HG03520 (cell line): ENCODE data around the gene CYP4B1.

ENCODE experiments used
- ATAC-seq: cut with Tn5 transposase; IDR thresholded peaks from one replicate; pipeline ENCODE4 v1.9.1; 2021; ENCODE audit warnings: mild to moderate bottlenecking, moderate library complexity; ENCODE audit not compliant: unreplicated experiment

Gene CYP4B1

DNA sequence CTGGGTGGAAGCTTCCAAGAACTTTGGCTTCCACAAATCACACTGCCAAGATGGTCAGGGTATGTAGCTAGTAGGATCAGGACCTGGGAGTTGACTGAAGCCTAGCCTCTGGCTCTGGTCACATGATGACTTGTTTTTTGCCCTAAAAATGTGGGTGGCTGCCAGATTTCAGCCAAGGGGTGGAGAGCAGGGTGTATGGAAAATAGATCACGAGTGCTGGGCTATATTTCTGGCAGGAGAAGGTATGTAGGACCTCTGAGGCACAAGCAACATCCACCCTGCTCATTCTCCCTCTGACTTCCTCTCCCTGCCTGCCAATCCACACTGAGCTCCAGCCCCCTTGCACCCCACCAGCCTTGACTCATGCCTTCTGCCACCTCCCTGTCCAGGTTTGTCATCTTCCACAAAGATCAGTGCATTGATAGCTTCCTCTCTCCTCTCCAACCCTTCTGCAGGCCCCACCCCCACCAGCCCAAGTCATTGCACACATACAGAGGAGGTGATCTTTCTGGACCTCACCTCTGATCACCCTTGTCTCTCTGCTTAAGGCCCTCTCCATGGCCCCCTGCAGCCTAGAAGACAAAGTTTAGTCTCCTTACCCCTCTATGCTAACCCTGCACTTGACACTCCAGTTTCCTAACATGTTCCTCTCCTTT lies 8.3 kb upstream of the CYP4B1 start:
- no peak for ATAC-seq

DNA sequence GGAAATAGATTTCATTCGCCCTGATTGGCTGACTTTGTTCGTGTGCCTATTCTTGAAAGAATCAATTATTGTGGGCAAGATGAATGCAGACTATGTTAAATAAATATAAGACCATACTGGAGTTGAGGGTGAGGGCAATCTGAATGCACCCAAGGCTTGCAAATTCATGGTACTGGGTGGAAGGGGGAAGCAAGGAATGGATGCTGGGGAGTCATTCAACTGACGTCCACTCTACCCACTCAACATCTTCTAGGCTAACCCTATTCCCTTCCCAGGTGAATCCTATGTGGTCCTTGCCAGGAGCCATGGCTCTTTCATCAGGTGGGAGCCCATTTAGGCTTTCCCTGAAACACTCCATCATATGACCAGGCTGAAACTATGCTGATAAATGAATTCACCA lies 5.7 kb upstream of the CYP4B1 start:
- no peak for ATAC-seq

DNA sequence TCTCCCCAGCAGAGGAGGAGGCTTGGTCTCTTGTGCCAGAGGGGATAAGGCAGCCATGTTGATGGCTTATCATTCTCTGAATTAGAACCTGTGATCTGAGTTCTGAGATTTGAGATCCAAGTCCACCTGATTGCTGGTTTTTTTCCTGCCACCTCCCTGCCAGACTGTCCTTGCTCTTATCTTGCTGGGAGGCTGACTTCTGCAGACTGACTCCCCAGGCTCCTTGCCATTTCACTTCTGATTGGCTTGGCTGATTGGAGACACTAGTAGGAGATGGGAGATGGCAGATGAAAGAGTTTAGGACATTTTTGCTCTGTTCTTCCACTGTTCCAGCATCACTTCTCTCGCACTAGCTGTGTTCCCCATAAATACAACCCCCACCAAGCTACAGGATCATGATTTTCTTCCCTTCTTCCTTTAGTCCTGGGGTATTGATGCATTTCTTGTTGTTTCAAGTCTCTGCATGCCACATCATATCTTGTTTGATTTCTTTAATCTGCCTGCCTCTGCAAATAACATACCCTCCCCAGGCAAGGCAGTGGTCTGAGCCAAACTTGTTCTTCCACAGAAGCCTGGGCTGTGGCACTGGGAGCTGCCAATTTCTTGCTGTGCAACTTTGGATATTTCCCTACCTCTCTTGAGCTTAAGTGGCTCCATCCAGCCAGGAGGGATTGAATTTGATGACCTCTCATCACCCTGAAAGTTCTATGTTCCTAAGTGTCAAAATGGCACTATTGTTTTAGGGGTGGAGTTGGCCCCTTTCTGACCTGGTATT lies 963 bp upstream of the CYP4B1 start:
- no peak for ATAC-seq

DNA sequence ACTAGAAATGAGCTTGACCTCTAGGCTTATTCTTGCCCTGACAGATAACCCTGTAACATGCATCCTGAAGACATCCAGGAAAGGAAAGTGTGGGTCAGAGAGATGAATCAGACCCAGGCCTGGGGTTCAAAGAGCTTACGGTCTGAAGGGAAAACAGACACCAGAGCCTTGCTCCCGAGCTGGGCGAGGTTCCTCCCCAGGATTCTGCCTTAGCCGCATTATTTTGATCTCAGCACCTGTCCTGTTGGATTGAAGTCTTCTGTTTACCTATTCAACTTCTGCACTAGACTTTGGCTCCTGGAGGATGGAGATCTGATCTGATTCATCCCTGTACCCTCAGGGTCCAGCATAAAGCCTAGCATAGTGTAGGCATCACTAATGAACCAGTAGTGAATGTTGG lies 1.9 kb downstream of the CYP4B1 start:
- ATAC-seq, result no peak

DNA sequence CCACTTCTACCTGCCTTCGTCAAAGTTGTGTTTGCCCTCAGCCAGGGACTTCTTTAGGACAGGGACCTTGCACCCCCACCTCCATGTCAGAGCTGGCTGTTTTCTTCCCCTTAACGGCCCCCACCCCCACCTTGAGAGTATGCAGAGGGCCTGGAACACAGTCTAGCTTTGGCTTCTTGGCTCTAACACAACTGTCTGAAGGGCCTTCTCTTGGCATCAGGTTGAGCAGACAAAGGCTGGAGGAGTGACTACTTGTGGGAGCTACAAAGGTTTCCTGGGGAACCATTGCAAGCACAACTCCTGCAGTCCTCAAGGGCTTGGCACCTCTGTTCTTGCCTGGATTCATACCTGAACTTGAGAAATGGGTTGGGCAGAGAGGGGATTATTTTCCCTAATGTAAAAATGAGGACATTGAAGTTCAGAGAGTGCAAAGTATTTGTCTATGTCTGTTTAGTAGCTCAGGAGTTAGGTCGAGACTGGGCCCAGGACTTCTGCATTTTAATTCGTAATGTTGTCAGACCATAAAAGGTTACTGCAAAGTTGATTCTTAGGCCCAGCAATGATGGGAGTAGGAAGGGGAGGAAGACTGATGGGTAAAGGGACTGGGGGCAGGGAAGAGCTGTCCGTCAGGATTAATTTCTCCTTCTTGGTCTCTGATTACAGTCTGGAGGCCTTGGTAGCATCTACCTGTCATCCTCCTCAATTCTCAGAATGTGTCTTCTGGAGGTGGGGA lies 2.6 kb downstream of the CYP4B1 start:
- no peak for ATAC-seq

DNA sequence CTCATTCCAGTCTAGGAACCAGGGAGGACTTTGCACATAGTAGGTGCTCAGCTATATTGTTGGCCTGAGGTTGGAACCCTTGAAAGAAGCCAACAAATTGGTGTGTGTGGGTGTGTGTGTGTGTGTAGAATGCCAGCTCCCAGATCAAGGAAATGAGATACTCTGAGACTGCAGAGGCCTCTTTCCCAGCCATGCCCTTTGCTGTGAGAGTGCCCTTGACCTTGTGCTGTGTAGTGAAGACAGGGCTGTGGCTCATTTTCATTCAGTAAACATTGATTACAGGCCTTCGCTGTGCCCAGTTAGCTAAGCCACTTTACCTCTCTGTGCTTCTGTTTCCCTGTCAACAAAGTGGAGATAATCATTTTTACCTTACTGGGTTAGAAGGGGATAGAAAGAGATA lies 3.2 kb downstream of the CYP4B1 start:
- no peak for ATAC-seq

DNA sequence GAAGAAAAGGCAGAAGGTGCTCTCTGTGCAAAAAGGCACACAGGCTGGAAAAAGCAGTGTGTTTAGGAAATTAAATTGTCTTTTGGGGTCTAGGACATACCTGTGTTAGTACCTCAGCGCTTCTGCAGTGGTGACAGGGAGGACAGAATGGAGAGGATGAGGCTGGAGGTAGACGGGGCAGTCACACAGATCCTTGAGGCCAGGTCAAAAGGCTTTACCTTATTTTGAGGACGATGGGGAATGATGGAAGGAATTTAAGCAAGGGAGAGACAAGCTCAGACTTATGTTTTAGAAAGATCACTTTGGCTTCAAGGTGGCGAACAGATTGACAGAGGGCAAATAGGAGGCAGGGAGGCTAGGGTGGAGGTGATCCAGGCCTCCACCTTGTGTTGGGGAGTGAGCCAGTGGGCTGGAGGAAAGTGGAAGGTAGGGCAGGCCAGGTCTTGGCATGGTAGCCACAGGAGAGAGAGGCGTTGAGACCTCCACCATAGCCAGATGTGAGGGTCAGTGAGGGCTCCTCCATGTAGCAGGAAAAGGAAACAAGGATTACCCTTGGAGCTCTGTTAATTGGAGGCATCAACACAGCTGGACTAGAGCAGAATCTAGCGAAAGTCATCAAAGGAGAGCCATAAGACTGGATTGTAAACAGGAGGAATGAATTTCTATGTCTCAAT lies 4.2 kb downstream of the CYP4B1 start:
- ATAC-seq, result no peak

DNA sequence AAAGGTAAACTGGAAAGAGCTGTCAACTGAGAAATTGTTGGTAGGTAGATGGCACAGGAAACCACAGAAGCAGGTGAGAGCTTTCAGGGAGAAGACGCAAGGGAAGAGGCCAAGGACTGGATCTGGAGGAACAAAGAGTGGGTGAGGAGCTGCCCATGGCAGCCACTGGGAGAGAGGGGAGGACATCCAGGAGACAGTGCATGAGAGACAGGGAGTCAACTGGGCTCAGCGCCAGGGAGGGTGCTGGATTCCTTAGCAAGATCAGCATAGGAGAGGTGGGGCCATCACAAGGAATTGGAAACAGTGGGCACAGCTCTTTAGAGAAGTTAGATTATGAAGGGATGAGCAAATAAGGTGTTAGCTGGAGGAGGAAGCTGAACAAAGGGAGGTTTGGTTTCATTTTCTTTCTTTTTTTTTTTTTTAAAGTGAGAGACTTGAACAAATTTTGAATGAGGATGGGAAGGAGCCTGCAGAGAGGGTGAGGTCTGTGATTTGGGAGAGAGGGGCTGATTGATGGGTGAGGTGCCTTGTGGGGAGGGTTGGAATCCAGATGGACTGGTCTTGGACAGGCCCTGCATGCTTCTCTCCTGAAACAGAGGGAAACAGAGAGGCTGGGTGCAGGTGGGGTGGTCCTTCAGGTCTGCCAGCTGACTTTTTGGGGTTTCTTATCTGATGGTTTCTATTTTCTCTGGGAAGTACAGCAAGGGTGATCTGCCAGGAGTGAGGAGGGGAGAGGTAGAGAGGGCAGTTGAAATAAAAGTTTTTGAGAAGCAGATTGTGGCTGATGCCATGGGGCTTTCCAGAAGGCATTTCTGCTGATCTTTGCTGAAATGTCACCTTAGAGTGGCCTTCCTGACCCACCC lies 5.4 kb downstream of the CYP4B1 start:
- no peak for ATAC-seq

DNA sequence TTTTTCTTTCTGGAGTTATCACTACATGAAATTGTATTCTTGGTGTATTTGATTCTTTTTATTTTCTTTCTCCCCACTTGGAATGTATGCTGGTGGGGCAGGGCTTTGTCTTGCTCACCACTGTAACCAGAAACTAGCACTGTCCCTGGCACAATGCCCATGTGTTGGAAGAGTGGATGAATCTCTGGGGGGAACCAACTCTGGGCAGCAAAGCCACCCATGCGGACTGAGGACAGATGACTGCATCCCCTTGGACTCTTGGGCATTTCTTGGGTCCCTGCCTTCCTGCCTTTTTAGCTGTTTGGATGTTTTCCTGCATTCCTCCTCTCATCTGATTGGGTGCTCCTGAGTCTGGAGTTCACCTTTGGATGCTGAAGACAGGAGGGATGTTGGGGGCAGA lies 6.1 kb downstream of the CYP4B1 start:
- no peak for ATAC-seq

DNA sequence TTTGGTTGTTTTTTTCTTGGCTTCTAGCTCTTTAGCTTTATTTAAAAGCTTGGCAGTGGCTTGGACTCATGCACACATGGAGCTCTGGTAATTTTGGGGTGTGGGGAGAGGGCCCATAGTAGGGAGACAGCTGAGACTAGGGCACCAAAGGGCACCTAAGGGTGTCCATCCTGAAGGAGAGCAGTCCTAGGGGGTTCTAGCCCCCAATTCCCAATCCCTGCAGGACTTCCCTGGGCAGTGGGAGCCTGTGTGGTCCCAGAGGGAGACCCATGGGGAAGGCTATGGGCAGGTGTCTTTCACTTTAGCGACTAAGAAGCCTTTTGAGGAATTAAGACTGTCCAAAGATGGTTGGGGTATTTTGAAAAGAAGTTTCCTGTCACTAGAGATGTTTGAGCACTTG lies 6.9 kb downstream of the CYP4B1 start:
- ATAC-seq, result no peak

DNA sequence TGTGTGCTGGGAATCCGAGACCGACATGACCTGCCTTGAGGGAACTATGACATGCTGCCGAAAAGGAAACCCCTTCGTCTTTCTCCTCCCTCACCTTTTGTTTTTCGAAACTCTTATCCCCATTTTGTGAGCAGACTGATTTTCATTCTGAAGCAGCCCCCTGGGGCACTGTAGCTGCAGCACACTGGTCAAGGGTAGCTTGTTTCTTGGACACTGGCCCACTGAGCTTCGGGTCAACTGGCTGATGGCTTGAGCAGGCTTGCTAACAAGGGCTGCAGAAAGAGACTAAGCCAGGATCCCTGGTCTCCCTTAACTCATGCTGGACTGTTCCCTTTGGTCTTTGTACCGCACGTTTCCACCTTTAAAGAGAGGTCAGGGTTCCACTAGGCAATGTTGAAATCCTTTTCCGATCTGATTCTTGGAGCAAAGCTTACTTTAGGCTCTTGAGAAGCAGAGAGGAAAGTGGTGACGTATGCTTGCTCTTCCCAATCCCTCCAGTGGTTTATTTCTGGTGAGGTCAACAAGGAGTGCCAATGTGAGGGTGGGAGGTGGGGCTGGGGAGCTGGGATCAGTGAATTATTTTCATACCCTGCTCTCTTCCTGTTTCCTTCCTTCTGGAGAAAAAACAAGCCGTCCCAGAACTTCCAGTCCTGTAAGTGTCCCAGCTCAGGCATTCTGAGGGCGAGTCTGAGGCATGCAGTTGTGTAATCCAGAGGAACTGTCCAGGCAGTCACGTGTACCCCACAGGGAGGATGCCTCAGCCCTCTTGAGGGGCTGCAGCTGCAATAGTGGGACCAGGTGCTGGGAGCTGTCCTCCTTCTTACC lies 7.6 kb downstream of the CYP4B1 start:
- no peak for ATAC-seq

DNA sequence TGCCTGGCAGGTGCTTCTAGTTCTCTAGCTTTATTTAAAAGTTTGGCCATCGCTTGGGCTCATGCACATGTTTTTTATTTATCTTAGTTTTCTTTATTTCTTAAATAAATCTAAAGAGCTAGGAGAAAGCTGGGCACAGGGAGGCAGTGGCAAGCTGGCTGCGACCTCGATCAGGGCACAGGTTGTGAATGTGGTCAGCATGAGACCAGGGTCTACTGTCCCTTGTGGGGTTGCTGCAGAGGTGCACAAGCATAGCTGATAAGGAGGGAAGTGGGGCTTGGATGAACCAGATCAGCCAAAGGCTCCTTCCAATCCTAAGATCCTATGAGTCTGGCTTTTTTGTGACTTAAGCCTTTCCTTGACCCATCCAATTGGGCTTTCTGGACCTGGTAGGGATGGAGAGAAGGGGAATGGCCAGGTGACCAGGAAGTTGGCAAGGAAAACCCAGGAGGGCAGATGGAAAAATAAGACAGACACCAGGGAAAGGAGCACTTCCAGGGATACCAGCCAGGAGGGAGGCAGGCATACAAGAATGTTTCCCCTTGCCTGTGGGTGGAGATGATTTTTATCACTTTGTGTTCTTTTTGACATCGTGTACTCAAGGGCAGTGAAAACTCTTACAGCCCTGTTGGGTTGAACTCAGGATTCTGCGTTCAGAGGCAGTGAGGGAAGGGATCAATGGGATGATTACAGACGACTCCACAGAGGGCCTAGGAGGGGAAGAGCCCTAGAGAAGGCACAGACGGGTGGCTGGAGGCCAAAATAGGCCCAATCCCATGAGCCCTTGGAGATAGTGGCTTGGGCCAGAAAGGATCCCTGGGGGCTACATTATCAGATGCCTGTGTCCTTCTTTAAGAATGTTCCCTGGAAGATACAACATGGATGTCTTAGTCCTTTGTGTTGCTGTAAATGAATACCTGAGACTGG lies 8.5 kb downstream of the CYP4B1 start:
- ATAC-seq, result no peak

DNA sequence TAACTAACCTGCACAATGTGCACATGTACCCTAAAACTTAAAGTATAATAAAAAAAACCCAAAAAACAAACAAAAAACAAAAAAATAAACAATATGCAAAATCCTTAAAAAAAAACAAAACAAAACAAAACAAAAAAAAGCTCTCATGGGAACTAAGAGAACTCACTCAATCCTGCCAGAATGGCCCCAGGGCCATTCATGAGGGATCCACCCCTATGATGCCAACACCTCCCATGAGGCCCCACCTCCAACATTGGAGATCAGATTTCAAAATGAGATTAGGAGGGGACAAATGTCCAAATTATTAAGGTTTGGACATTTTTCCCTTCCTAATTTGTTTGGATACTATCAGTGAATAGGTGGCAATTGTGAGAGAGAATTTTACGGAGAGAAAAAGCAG lies 10.2 kb downstream of the CYP4B1 start:
- no peak for ATAC-seq

DNA sequence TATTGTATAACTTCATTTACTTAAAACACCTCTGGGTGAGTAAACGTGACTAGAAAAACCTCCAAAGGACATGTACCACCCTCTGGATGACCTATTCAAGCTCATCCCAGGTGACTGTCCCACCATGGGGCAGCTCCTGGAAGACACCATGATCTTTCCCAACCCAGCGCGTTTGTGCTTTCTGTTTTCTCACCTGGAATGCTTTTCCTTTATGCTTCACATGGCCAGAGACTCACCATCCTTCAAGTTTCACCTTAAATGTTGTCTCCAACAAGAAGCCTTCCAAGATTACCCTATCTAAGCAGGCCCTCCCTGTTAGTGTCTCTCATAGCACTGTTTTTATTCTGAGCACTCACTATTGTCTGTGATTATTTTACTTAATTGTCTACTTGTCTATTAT lies 11.1 kb downstream of the CYP4B1 start:
- ATAC-seq, result no peak

DNA sequence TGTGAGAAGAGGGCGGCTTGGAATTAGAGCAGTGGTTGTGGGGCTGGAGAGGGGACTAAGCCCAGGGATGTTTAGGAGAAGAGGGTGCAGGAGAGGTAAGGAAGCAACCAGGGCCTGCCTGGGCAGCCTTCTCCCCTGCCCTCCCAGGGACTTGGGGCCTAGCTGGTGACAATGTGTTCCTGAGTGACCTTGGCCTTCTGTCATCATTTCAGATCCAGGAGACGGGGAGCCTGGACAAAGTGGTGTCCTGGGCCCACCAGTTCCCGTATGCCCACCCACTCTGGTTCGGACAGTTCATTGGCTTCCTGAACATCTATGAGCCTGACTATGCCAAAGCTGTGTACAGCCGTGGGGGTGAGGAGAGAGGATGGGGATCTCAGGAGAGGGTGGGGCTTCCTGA lies 11.8 kb downstream of the CYP4B1 start:
- ATAC-seq, result no peak

DNA sequence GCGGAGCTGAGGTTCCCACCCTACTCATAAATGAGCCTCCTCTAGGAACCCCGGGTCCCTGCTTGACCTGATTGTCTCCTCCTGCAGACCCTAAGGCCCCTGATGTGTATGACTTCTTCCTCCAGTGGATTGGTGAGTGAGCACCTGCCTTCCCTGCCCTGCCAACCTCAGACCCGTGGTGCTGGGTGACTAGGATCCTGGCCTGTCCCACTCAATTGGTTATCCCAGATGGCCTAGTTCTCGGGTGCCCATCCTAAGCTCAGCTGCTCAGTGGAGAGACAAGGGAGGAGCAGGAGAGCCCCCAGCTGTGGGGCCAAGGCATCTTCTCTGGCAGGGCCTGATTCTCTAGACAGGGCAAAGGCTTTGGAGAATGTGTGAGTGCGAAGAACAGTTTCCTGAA lies 12.2 kb downstream of the CYP4B1 start:
- no peak for ATAC-seq

DNA sequence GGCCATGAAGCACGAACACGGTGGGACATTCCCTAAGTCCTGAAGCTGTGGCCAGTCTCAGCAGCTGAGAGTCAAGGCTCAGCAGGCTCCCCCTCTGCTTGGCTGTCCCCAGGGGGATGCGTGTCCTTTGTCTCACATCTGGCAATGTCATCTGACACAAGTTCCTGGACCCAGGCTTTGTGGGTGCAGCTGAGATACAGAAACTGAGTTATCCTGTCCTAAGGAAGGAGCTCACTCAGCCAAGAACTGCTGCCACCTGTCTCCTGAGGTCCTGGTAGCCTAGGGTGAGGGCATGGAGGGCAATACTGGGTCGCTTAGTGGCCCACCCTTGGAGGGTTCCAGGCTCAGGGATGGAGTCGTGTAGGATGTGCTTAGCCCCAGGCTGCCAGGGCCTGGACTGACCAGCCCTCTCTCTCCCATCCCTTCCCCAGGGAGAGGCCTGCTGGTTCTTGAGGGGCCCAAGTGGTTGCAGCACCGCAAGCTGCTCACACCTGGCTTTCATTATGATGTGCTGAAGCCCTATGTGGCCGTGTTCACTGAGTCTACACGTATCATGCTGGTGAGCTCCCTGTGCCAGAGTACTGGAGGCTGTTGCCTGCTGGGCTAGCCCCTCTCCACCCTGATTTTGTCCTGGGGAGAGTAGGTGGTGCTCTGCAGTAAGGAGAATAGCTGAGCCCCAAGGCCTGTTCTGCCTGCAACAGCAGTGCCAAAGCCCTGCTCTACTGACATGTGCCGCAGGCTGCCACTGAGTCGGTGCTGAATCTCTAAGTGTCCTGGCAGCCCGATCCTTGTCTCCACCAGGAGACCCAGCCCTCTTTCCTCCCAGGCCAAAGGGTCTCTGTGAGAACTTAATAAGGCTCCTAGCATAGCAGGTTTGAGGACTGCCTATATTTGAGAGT lies 13.5 kb downstream of the CYP4B1 start:
- ATAC-seq, result no peak
